K562 (cell line): ENCODE data around the gene SLC19A1. TPM values are rescaled to one million over a fixed set of nuclear protein-coding genes. Genes with fewer than 3 reads are reported as not detected.

Experiments used
- ATAC-seq: fragments of 200-7000 bp; cut with Tn5 transposase; 3 replicates; pipeline ENCODE4 v1.9.1; 2020; ENCODE audit warnings: moderate library complexity
- BruUV-seq: library from RNA; stranded (reverse); fragments of 400-500 nt; replicated peaks from 2 replicates; lab custom pipeline; 2021; lab: Mats Ljungman, UMichigan
- CTCF ChIA-PET: fragments of 300-600 bp; formaldehyde crosslinking; extraction: SDS; loops from one replicate; lab custom pipeline; 2021; ENCODE audit warnings: low intra/inter-chr PET ratio; lab: Yijun Ruan, JAX
- POLR2A ChIA-PET: fragments of 300-600, 350-650 bp; sonication (Branson Sonifier 250); formaldehyde crosslinking; extraction: SDS; loops from one replicate; lab custom pipeline; 2021; ENCODE audit warnings: antibody characterized with exemption, inconsistent platforms; lab: Yijun Ruan, JAX
- DNase-seq, 4 experiments: peaks; one replicate each; pipeline versions ENCODE4 v3.0.0 to v3.0.0-alpha.2; 2011 to 2018; ENCODE audit warnings: low spot score in 3 of 4, mixed read lengths in 3 of 4; ENCODE audit errors: extremely low read depth in 1 of 4
- FAIRE-seq: peaks from 2 replicates; lab custom pipeline; 2011; peaks lifted over from hg19 to GRCh38; lab: Jason Lieb, UNC
- H2AFZ ChIP-seq: 2 replicates; pipeline ENCODE4 v1.6.0; 2011; ENCODE audit warnings: low read depth, low read length, control low read depth, inconsistent platforms
- H3K27ac ChIP-seq: fragments of 200-600 bp; 3 replicates; pipeline ENCODE4 v1.8.0; 2011; ENCODE audit warnings: low read depth, mild to moderate bottlenecking, control low read depth, inconsistent platforms, low read length, moderate library complexity, mixed read lengths; ENCODE audit errors: extremely low read depth
- H3K27me3 ChIP-seq, 2 experiments: fragments of 300-600 bp in 1 of 2; 2 replicates in 1 of 2; 3 replicates in 1 of 2; pipeline versions ENCODE4 v1.6.0 to v1.8.0; 2011; ENCODE audit warnings: inconsistent platforms in 2 of 2, low read length in 2 of 2, mild to moderate bottlenecking in 1 of 2, mixed read lengths in 1 of 2, moderate library complexity in 1 of 2; ENCODE audit not compliant: control insufficient read depth in 2 of 2, insufficient read depth in 2 of 2
- H3K36me3 ChIP-seq: fragments of 300-600 bp; 3 replicates; pipeline ENCODE4 v1.8.0; 2011; ENCODE audit warnings: mild to moderate bottlenecking, low read length, inconsistent platforms; ENCODE audit not compliant: control insufficient read depth, insufficient read depth
- H3K4me1 ChIP-seq, 2 experiments: fragments of 200-600 bp in 1 of 2; replicated peaks in 1 of 2; 2 replicates in 1 of 2; 3 replicates in 1 of 2; pipeline versions ENCODE4 v1.5.1 to v1.8.0; 2011; ENCODE audit warnings: inconsistent platforms in 2 of 2, low read length in 2 of 2, mild to moderate bottlenecking in 1 of 2, mixed read lengths in 1 of 2, moderate library complexity in 1 of 2; ENCODE audit not compliant: control insufficient read depth in 2 of 2, insufficient read depth in 2 of 2
- H3K4me2 ChIP-seq: 2 replicates; pipeline ENCODE4 v1.6.1; 2011; ENCODE audit warnings: low read length, control low read depth, inconsistent platforms, mixed read lengths; ENCODE audit not compliant: insufficient read depth
- H3K4me3 ChIP-seq: fragments of 200-600 bp; sonication (generic), shearing (Covaris generic); 2 replicates; pipeline ENCODE4 v1.5.1; 2016; ENCODE audit warnings: control low read depth, inconsistent platforms
- H3K79me2 ChIP-seq: fragments of 200-600 bp; 3 replicates; pipeline ENCODE4 v1.8.0; 2011; ENCODE audit warnings: low read length, inconsistent platforms; ENCODE audit not compliant: control insufficient read depth, insufficient read depth
- H3K9ac ChIP-seq, 2 experiments: 2 replicates each; pipeline versions ENCODE4 v1.6.0 to v1.6.1; 2011; ENCODE audit warnings: low read depth in 2 of 2, low read length in 2 of 2, control low read depth in 1 of 2, inconsistent platforms in 1 of 2, mild to moderate bottlenecking in 1 of 2, mixed read lengths in 1 of 2; ENCODE audit not compliant: insufficient read depth in 1 of 2
- H3K9me1 ChIP-seq: one replicate; pipeline ENCODE4 v1.6.0; 2011; ENCODE audit warnings: inconsistent platforms, mild to moderate bottlenecking, low read length, moderate library complexity; ENCODE audit not compliant: control insufficient read depth, insufficient read depth
- H3K9me3 ChIP-seq: replicated peaks from 2 replicates; pipeline ENCODE4 v1.5.1; 2011; ENCODE audit warnings: low read depth, low read length, inconsistent platforms; ENCODE audit not compliant: control insufficient read depth, insufficient read depth
- H4K20me1 ChIP-seq: replicated peaks from 2 replicates; pipeline ENCODE4 v1.6.1; 2011; ENCODE audit warnings: low read length, inconsistent platforms, mixed read lengths; ENCODE audit not compliant: control insufficient read depth, insufficient read depth
- CSDE1 ChIP-seq, 2 experiments: fragments of 450-650 bp; IDR thresholded peaks; 2 replicates each; pipeline ENCODE4 v1.6.1; 2016; ENCODE audit warnings: mild to moderate bottlenecking in 1 of 2
- GATAD2A ChIP-seq: fragments of 450-650 bp; IDR thresholded peaks from 2 replicates; pipeline ENCODE4 v1.6.1; 2017
- HNRNPK ChIP-seq: fragments of 200-400 bp; formaldehyde crosslinking; IDR thresholded peaks from one replicate; pipeline ENCODE4 v1.6.1; 2018; ENCODE audit warnings: mild to moderate bottlenecking, low read depth, low read length; ENCODE audit not compliant: poor library complexity, severe bottlenecking
- KLF16 ChIP-seq: IDR thresholded peaks from 2 replicates; pipeline ENCODE4 v1.6.1; 2016; ENCODE audit warnings: antibody characterized with exemption
- MED1 ChIP-seq: sonication (generic); formaldehyde crosslinking; IDR thresholded peaks from 2 replicates; pipeline ENCODE4 v1.8.1; 2023; ENCODE audit warnings: missing genetic modification reagents, borderline replicate concordance
- NR3C1 ChIP-seq: sonication (generic); formaldehyde crosslinking; IDR thresholded peaks from 2 replicates; pipeline ENCODE4 v1.8.1; 2022; ENCODE audit warnings: missing genetic modification reagents
- PTRF ChIP-seq: fragments of 450-650 bp; IDR thresholded peaks from 2 replicates; pipeline ENCODE4 v1.6.1; 2016; ENCODE audit warnings: mild to moderate bottlenecking, missing genetic modification characterization, missing compliant biosample characterization
- SLC30A9 ChIP-seq: fragments of 250-450 bp; sonication (Bioruptor Pico); IDR thresholded peaks from 2 replicates; pipeline ENCODE4 v1.8.0; 2022; ENCODE audit warnings: mild to moderate bottlenecking, moderate library complexity
- SMARCE1 ChIP-seq: fragments of 450-650 bp; IDR thresholded peaks from 2 replicates; pipeline ENCODE4 v1.7.1; 2016; ENCODE audit warnings: mild to moderate bottlenecking
- TEAD4 ChIP-seq, 2 experiments: sonication (generic) in 1 of 2; formaldehyde crosslinking in 1 of 2; IDR thresholded peaks; 2 replicates each; pipeline versions ENCODE4 v1.6.1 to v1.8.0; 2012 to 2022; ENCODE audit warnings: borderline replicate concordance in 1 of 2, inconsistent platforms in 1 of 2, low read length in 1 of 2, mild to moderate bottlenecking in 1 of 2, missing genetic modification reagents in 1 of 2
- WHSC1 ChIP-seq: IDR thresholded peaks from one replicate; pipeline ENCODE4 v1.6.1; 2012; ENCODE audit warnings: low read length, control low read depth, inconsistent platforms
- ZNF143 ChIP-seq: sonication (generic); formaldehyde crosslinking; IDR thresholded peaks from 2 replicates; pipeline ENCODE4 v1.9.0; 2022; ENCODE audit warnings: mild to moderate bottlenecking, missing genetic modification reagents
- ZNF311 ChIP-seq: fragments of 250-450 bp; sonication (Bioruptor Pico); IDR thresholded peaks from 2 replicates; pipeline ENCODE4 v1.4.0; 2020; ENCODE audit warnings: mild to moderate bottlenecking, moderate library complexity
- WGBS: fragments of 100-300 bp; shearing (Covaris generic); methylation state at CpG from one replicate; pipeline ENCODE4 v1.1.6; 2016; ENCODE audit warnings: low coverage, mixed read lengths; ENCODE audit not compliant: insufficient coverage; ENCODE audit errors: missing lambda C conversion rate; 5-methylcytosine and 5-hydroxymethylcytosine counted together
- in situ Hi-C: fragments of 300-500 bp; cut with MboI; formaldehyde crosslinking; loops from 4 replicates; pipeline ENCODE4 v1.15.0; 2018; ENCODE audit warnings: inconsistent platforms, mixed read lengths
- intact Hi-C: fragments of 100-400 bp; cut with micrococcal nuclease; formaldehyde crosslinking; loops from 2 replicates; pipeline ENCODE4 v1.14.2; 2022
- polyA plus RNA-seq, 8 experiments: library from polyadenylated mRNA; depleted of rRNA in 4 of 8; stranded (reverse) in 5 of 8; unstranded in 3 of 8; fragments of >200 nt; fragmentation: Nextera tagmentation in 2 of 8; fragmentation: Illumina TruSeq in 1 of 8; extraction: Ambion mirVana in 2 of 8; extraction: Trizol in 1 of 8; gene quantifications; 2 replicates each; pipeline versions ENCODE4 v1.2.1 to v1.2.3, GENCODE V29; 2011 to 2014; ENCODE audit warnings: inconsistent platforms in 1 of 8, missing spikeins in 1 of 8
- total RNA-seq, 7 experiments: library from RNA; depleted of rRNA in 6 of 7; stranded (reverse); fragments of >200 nt in 6 of 7; fragmentation: Illumina TruSeq in 2 of 7; extraction: Trizol in 2 of 7; gene quantifications; 2 replicates each; pipeline versions ENCODE4 v1.2.1 to v1.2.3, GENCODE V29; 2011 to 2021; ENCODE audit warnings: low replicate concordance in 1 of 7
- TF ChIP-seq, protein P1 (sequence below): fragments of 450-650 bp; formaldehyde crosslinking; IDR thresholded peaks from 2 replicates; pipeline ENCODE4 v1.4.0; 2020; ENCODE audit warnings: mild to moderate bottlenecking, moderate library complexity
- TF ChIP-seq, protein P2 (sequence below): fragments of 450-650 bp; IDR thresholded peaks from 2 replicates; pipeline ENCODE4 v1.6.1; 2017; ENCODE audit warnings: mild to moderate bottlenecking, moderate library complexity
- TF ChIP-seq, protein P3 (sequence below): fragments of 250-450 bp; sonication (Bioruptor Pico); IDR thresholded peaks from 2 replicates; pipeline ENCODE4 v1.9.0; 2021; ENCODE audit warnings: mild to moderate bottlenecking

Gene SLC19A1
- total and polyA plus RNA-seq, 9 of the 15 experiments (the other 6 are each of a cell fraction or from before 2014, with no cell fraction given), result 0.65 to 88.7 (median 12.0) TPM

DNA sequence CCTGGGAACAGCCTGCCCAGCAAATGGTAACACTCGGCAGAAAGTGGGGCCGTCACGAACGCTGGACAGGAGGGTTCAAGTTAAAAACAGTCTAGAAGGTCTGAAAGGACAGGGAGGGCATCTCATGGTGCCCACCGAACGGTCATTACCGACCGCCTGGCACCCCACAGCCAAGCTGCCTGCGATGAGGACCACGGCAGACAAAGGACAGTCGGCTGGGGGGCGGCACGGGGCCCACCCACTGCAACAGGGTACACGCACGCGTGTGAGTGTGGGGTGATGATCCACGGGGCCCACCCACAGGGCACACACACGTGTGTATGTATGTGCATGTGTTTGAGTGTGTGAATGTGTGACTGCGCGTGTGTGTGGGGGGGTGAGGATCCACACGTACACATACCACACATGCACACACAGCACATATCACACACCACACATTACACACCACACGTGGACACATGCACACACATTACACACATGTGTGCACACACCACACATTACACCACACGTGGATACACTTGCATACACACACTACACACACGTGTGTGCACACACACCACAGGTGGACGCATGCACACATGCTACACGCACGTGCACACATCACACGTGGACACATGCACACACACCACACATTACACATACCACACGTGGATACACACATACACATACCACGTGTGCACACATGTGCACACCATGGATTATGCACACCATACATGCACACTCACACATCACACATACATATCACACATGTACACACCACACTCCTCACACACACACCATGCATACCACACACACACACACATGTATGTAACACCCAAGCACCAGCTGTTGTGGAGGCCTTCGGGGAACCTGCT, 63.2 kb downstream of the SLC19A1 start:
- no TSS peak for BruUV-seq
- H3K4me1 ChIP-seq, result peaks cover 13 to 85% of the 10 kb centered on the region in 2 experiments; a peak in 4 of 5 replicates
- H2AFZ ChIP-seq, result peak overlapping the region; percentile 99
- in situ Hi-C loops (no loop called here), intact Hi-C loops (loop anchor here (5.0 kb wide), 1 partner anchor 118 kb away; no protein-coding TSS in a partner anchor)
- no peak overlapping the region for H3K4me3 ChIP-seq
- ATAC-seq (no peak), DNase-seq (no peak), FAIRE-seq (peak; percentile 65)
- H3K27ac ChIP-seq, result no peak overlapping the region
- WGBS, result 72% methylated on average over 31 of the region's 31 CpGs
- H3K79me2 ChIP-seq, result no peaks in the 10 kb centered on the region
- H3K36me3 ChIP-seq, result peaks cover 11% of the 10 kb centered on the region; the same call in 2 of the 3 replicates
- ChIA-PET CTCF (interaction anchor here (0.9 kb wide), 1 partner anchor 187 kb away, joined by 3 read pairs; no protein-coding TSS in a partner anchor), POLR2A (no interaction called here)
- no peak overlapping the region for H3K9ac ChIP-seq
- no peaks in the 10 kb centered on the region; a peak in 1 of 5 replicates for H3K27me3 ChIP-seq
- H3K9me1 ChIP-seq, result no peaks in the 10 kb centered on the region
- peak overlapping the region; percentile 72; the same call in 1 of the 2 replicates for H3K4me2 ChIP-seq
- H4K20me1 ChIP-seq, result no peaks in the 10 kb centered on the region; the same call in 1 of the 2 replicates
- H3K9me3 ChIP-seq, result no peaks in the 10 kb centered on the region; the same call in none of the 2 replicates
- TF ChIP-seq ZNF311 (CRISPR knock-in tag) (no peak), SLC30A9 (no peak), NR3C1 (CRISPR knock-in tag) (no peak), CSDE1 (IDR thresholded peaks at IDR 0.05) (no peak), TEAD4 (IDR thresholded peaks at IDR 0.05; ENCODE audit: low read length) (no peak), TEAD4 (CRISPR knock-in tag; IDR thresholded peaks at IDR 0.05; ENCODE audit: borderline replicate concordance) (peak; percentile 37; the same call in 1 of the 2 replicates), WHSC1 (no peak), PTRF (no peak), ZNF143 (0 out of 2 replicates have a peak, but pooled peaks have one; percentile 14), KLF16 (no peak), HNRNPK (no peak), GATAD2A (no peak), SMARCE1 (no peak), MED1 (no peak)
- TF ChIP-seq, protein P1, sequence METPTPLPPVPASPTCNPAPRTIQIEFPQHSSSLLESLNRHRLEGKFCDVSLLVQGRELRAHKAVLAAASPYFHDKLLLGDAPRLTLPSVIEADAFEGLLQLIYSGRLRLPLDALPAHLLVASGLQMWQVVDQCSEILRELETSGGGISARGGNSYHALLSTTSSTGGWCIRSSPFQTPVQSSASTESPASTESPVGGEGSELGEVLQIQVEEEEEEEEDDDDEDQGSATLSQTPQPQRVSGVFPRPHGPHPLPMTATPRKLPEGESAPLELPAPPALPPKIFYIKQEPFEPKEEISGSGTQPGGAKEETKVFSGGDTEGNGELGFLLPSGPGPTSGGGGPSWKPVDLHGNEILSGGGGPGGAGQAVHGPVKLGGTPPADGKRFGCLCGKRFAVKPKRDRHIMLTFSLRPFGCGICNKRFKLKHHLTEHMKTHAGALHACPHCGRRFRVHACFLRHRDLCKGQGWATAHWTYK (CRISPR knock-in tag), result no peak
- TF ChIP-seq, protein P2, sequence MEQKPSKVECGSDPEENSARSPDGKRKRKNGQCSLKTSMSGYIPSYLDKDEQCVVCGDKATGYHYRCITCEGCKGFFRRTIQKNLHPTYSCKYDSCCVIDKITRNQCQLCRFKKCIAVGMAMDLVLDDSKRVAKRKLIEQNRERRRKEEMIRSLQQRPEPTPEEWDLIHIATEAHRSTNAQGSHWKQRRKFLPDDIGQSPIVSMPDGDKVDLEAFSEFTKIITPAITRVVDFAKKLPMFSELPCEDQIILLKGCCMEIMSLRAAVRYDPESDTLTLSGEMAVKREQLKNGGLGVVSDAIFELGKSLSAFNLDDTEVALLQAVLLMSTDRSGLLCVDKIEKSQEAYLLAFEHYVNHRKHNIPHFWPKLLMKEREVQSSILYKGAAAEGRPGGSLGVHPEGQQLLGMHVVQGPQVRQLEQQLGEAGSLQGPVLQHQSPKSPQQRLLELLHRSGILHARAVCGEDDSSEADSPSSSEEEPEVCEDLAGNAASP, result no peak
- TF ChIP-seq, protein P3, sequence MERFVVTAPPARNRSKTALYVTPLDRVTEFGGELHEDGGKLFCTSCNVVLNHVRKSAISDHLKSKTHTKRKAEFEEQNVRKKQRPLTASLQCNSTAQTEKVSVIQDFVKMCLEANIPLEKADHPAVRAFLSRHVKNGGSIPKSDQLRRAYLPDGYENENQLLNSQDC (CRISPR knock-in tag), result no peak
